ENCODE results near the gene NFKBIZ. TPM values are rescaled to one million over a fixed set of nuclear protein-coding genes. Genes with fewer than 3 reads are reported as not detected.
"Not testable (repeated sequence)": the region's sequence is repeated elsewhere in the genome, so short reads cannot be mapped to it uniquely, and the experiment has no call there.

NFKBIZ gene
- total and polyA plus RNA-seq, 2 donors (not counting 3 experiments of a cell fraction or from before 2014, with no cell fraction given), result 17.5 to 28.9 TPM

- H3K9me1 ChIP-seq (replicated peaks; ENCODE audit: control insufficient read depth, extremely low read depth, insufficient read depth, low read length), result no peaks in the 10 kb centered on the region
- BruUV-seq (replicated peaks), result no TSS peak
- no peaks in the 10 kb centered on the region for H3K79me2 ChIP-seq (ENCODE audit: control insufficient read depth, insufficient read depth, low read length)
- FAIRE-seq (no peak), DNase-seq (ENCODE audit: low read depth, low spot score) (no peak)
- no peak overlapping the region for H3K9ac ChIP-seq (replicated peaks; ENCODE audit: extremely low read depth, insufficient read depth, low read length)
- H4K20me1 ChIP-seq (replicated peaks; ENCODE audit: control insufficient read depth, extremely low read depth, insufficient read depth, low read length), result no peaks in the 10 kb centered on the region
- ChIA-PET POLR2A (no interaction called here), CTCF (interaction anchor here (1.7 kb wide), 1 partner anchor 104 kb away, joined by 6 read pairs; no protein-coding TSS in a partner anchor)
- TF ChIP-seq CTCF (IDR thresholded peaks at IDR 0.05; ENCODE audit: extremely low read depth in 1 of 2, insufficient read depth in 1 of 2, low read depth in 1 of 2, low read length in 2 of 2) (no peak), MAX (IDR thresholded peaks at IDR 0.05; ENCODE audit: insufficient read depth, insufficient read length) (no peak), FOS (IDR thresholded peaks at IDR 0.05; ENCODE audit: borderline replicate concordance, insufficient read depth, low read length) (no peak), MYC (IDR thresholded peaks at IDR 0.05; ENCODE audit: low read depth, low read length) (no peak), POLR2AphosphoS5 (IDR thresholded peaks at IDR 0.05; ENCODE audit: insufficient read depth, low read depth, low read length) (no peak), JUN (IDR thresholded peaks at IDR 0.05; ENCODE audit: borderline replicate concordance, insufficient read depth, insufficient read length, low read depth) (no peak)
- H3K4me1 ChIP-seq (ENCODE audit: control insufficient read depth, extremely low read depth, insufficient read depth, low read length), result peaks cover 4% of the 10 kb centered on the region
- H3K9me3 ChIP-seq (replicated peaks; ENCODE audit: control insufficient read depth, insufficient read depth, low read length), result no peaks in the 10 kb centered on the region
- dilution Hi-C loops (cut with MboI; ENCODE audit: extremely low pct_ligation_motif_present, low sequenced_read_pairs) (no loop called here), intact Hi-C loops (cut with micrococcal nuclease) (no loop called here)
- H3K27me3 ChIP-seq (ENCODE audit: control insufficient read depth in 2 of 2, insufficient read depth in 2 of 2, low read length in 2 of 2), result no peaks in the 10 kb centered on the region
- no peak overlapping the region for H3K4me2 ChIP-seq (ENCODE audit: insufficient read depth, low read length)
- H2AFZ ChIP-seq (ENCODE audit: low read depth, low read length), result no peak overlapping the region
- H3K27ac ChIP-seq (ENCODE audit: insufficient read depth, low read depth, low read length), result no peak overlapping the region
- no peaks in the 10 kb centered on the region for H3K36me3 ChIP-seq (ENCODE audit: control insufficient read depth in 2 of 2, extremely low read depth in 1 of 2, insufficient read depth in 2 of 2, low read length in 2 of 2)
- no peak overlapping the region for H3K4me3 ChIP-seq (replicated peaks in 1 of 3; ENCODE audit: insufficient read depth in 1 of 3, low read depth in 1 of 3, low read length in 3 of 3)
Observed at GRCh38 chr3:101903451-101903871, 54.1 kb downstream of the NFKBIZ start.

- POLR2A ChIA-PET; H3K4me2 ChIP-seq (ENCODE audit: insufficient read depth, low read length); H3K9ac ChIP-seq (replicated peaks; ENCODE audit: extremely low read depth, insufficient read depth, low read length); DNase-seq (ENCODE audit: low read depth, low spot score); intact Hi-C loops (cut with micrococcal nuclease); H3K9me3 ChIP-seq (replicated peaks; ENCODE audit: control insufficient read depth, insufficient read depth, low read length); H3K9me1 ChIP-seq (replicated peaks; ENCODE audit: control insufficient read depth, extremely low read depth, insufficient read depth, low read length); H3K27me3 ChIP-seq (ENCODE audit: control insufficient read depth in 2 of 2, insufficient read depth in 2 of 2, low read length in 2 of 2); H3K79me2 ChIP-seq (ENCODE audit: control insufficient read depth, insufficient read depth, low read length); H4K20me1 ChIP-seq (replicated peaks; ENCODE audit: control insufficient read depth, extremely low read depth, insufficient read depth, low read length); dilution Hi-C loops (cut with MboI; ENCODE audit: extremely low pct_ligation_motif_present, low sequenced_read_pairs); H3K4me3 ChIP-seq (replicated peaks in 1 of 3; ENCODE audit: insufficient read depth in 1 of 3, low read depth in 1 of 3, low read length in 3 of 3); H3K27ac ChIP-seq (ENCODE audit: insufficient read depth, low read depth, low read length); BruUV-seq (replicated peaks); FAIRE-seq; H3K36me3 ChIP-seq (ENCODE audit: control insufficient read depth in 2 of 2, extremely low read depth in 1 of 2, insufficient read depth in 2 of 2, low read length in 2 of 2); H2AFZ ChIP-seq (ENCODE audit: low read depth, low read length); H3K4me1 ChIP-seq (ENCODE audit: control insufficient read depth, extremely low read depth, insufficient read depth, low read length); CTCF ChIA-PET: not testable (repeated sequence)
Observed at GRCh38 chr3:101905573-101905972, 56.3 kb downstream of the NFKBIZ start.

Other genes starting within 250 kb of the NFKBIZ start
- 14.7 and 15.8 TPM in 2 replicates for gene ZBTB11, start 172.4 kb upstream of the NFKBIZ start, total RNA-seq
- 3.6 and 4.2 TPM in 2 replicates for gene ZBTB11, start 172.4 kb upstream of the NFKBIZ start, polyA plus RNA-seq
- gene RPL24, start 162.8 kb upstream of the NFKBIZ start, total RNA-seq, result 1,070 and 1,111 TPM in 2 replicates
- gene RPL24, start 162.8 kb upstream of the NFKBIZ start, polyA plus RNA-seq, result 398 and 766 TPM in 2 replicates
- gene CEP97, start 124.9 kb upstream of the NFKBIZ start, total RNA-seq, result 10.3 and 14.0 TPM in 2 replicates
- 1.4 and 1.9 TPM in 2 replicates for gene CEP97, start 124.9 kb upstream of the NFKBIZ start, polyA plus RNA-seq
- gene NXPE3, start 70.3 kb upstream of the NFKBIZ start, total RNA-seq, result 19.9 and 20.3 TPM in 2 replicates
- gene NXPE3, start 70.3 kb upstream of the NFKBIZ start, polyA plus RNA-seq, result 12.3 and 13.7 TPM in 2 replicates